Retinal pigment epithelial cell (primary cell): ENCODE measurements around the gene ARHGDIG.

Experiments used
- DNase-seq: peaks from one replicate; pipeline ENCODE4 v3.0.0-alpha.2; 2010; ENCODE audit warnings: low read depth
- H3K4me3 ChIP-seq: 2 replicates; pipeline ENCODE4 v1.5.1; 2011; ENCODE audit warnings: mild to moderate bottlenecking, low read length, control low read depth, moderate library complexity
- TF ChIP-seq, protein P1 (sequence below): conservative IDR thresholded peaks from 2 replicates; pipeline ENCODE4 v1.5.1; 2011; ENCODE audit warnings: low read depth, low read length, control low read depth, inconsistent platforms

ARHGDIG gene

DNA sequence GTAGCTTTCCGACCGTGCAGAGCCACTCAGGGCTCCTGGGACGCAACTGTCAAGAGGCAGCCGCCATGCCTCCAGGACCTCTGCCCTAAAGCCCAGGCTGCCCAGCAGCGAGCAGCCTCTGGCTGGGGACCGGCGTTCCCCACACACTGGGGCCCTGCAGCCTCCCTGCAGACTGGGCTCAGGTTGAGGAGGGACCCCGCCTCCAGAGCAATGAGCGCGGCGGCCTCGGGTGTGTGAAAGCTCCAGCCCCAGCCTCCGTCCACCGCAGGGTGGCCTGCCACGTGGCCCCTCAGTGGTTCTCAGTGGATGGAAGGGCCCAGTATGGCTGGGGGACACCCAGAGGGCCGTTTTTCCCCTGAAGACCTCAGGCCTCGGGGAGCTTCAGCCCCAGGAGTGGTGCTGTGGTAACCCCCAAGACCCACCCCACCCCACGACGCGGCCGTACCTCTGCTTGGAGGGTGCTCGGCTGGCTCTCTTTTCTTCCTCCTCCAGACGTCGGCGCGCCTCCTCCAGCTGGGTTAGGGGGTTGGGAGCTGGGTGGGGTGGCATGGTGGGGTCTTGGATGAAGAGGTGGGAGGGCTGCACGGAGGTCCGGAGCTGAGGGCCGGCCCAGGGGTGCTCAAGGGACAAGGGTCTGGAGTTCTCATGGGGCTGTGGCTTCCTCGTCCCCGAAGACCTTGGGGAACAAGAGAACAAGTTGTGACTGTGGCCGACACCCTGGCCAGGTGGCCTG, 12.8 kb downstream of the ARHGDIG start:
- TF ChIP-seq, protein P1, sequence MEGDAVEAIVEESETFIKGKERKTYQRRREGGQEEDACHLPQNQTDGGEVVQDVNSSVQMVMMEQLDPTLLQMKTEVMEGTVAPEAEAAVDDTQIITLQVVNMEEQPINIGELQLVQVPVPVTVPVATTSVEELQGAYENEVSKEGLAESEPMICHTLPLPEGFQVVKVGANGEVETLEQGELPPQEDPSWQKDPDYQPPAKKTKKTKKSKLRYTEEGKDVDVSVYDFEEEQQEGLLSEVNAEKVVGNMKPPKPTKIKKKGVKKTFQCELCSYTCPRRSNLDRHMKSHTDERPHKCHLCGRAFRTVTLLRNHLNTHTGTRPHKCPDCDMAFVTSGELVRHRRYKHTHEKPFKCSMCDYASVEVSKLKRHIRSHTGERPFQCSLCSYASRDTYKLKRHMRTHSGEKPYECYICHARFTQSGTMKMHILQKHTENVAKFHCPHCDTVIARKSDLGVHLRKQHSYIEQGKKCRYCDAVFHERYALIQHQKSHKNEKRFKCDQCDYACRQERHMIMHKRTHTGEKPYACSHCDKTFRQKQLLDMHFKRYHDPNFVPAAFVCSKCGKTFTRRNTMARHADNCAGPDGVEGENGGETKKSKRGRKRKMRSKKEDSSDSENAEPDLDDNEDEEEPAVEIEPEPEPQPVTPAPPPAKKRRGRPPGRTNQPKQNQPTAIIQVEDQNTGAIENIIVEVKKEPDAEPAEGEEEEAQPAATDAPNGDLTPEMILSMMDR = no peak
- no peak for DNase-seq
- no peak overlapping the region for H3K4me3 ChIP-seq

GRCh38 chr16:296276-296675, 15.9 kb downstream of the ARHGDIG start:
- DNase-seq = no peak
- no peak overlapping the region for H3K4me3 ChIP-seq
- TF ChIP-seq, protein P1 = no peak

DNA sequence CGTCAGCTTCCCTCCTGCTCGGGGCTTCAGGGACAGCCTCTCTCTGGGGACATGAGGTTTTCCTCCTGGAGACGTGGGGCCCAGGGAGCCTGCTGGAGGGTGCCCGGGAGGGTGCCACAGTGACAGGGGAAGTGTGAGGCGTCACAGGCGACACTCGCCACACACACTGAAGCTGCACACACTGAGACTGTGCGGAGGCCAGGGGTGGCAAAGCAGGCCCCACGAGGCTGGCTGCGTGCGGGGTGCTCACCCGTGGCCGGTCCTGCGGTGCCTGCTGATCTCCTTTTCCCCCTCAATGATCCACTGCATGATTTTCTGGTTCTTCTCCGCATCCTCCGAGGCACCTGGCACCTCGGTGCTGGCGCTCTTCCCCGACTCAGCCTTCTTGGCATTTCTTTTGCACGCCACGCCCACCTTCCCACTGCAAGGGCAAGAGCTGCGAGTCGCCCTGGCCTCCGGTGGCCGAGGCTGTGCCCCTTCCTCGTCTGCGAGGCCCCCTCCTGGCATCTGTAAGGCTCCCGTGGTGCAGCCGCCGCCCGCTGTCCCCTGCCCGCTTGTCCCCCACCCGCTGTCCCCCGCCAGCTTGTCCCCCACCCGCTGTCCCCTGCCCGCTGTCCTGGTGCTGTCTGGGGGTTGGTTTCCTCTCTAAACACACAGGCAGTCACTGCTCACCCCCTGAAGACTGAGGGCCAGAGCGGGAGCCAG, 16.6 kb downstream of the ARHGDIG start:
- no peak overlapping the region for H3K4me3 ChIP-seq
- TF ChIP-seq, protein P1 = no peak
- DNase-seq = no peak

DNA sequence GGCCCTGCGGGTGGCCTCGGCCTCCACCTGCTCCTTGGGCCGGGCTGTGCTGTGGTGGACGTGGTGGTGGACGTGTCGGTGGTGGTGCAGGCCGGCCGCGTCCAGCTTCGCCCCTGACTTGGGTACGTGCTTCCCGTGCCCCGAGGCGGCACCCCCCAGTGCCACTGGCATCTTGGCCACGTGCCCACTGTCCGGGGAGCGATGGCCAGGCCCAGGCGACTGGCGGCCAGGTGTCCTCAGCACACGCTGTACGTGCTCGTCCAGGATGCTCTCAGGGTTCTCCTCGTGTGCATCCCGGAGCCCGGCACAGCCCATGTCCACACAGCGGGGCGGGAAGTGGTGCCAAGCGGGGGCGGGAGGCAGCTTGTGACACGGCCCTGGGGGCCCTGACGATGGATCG, 17.4 kb downstream of the ARHGDIG start:
- TF ChIP-seq, protein P1 = no peak
- no peak for DNase-seq
- no peak overlapping the region for H3K4me3 ChIP-seq

DNA sequence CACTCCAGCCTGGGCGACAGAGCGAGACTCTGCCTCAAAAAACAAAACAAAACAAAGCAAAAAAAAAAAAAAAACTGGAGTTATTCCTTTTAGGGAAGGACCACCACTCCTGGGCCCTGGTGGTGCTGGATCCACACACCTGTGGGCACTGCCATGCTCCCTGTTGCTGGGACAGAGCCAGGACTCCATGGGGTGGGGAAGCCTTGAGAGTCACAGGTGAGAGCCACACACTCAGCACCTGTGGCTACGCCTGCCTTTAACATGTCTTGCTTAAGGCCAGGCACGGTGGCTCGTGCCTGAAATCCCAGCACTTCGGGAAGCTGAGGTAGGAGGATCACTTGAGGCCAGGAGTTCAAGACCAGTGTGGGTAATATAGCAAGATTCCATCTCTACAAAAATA, 20.8 kb downstream of the ARHGDIG start:
- no peak for DNase-seq
- H3K4me3 ChIP-seq = no peak overlapping the region
- TF ChIP-seq, protein P1 = no peak

DNA sequence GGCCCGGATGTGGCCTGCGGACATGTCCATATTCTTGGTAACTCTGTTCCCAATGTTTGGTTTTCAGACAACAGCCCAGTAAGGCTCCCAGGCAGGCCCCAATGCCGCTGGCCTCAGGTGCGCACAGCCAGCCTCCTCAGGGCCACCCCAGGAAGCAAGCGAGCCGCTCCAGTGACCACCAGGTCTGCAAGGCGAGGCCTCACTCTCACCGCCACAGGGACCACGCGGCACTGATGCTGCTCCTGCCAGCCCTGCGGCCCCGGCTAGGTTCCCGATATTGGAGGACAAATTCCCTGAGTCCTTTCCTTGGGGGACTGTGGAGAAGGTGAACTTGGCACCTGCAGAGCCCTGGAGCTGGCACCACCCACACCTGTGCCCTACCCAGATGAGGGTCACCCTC, 21.6 kb downstream of the ARHGDIG start:
- TF ChIP-seq, protein P1 = no peak
- H3K4me3 ChIP-seq = no peak overlapping the region
- no peak for DNase-seq
